Lower lobe of right lung (tissue), 2 donors: ENCODE results near the gene FAM184B. TPM values are rescaled to one million over a fixed set of nuclear protein-coding genes. Genes with fewer than 3 reads are reported as not detected.

Source experiments
- ATAC-seq, 2 donors: fragments of 200-7000 bp; cut with Tn5 transposase; one replicate each; pipeline ENCODE4 v1.9.1; 2020 to 2022; ENCODE audit warnings: mild to moderate bottlenecking in 2 of 2, moderate library complexity in 2 of 2
- DNase-seq: peaks from one replicate; pipeline ENCODE4 v3.0.0-alpha.2; 2020
- H3K27ac ChIP-seq: fragments of 200-600 bp; one replicate; pipeline ENCODE4 v1.8.0; 2022
- H3K27me3 ChIP-seq: fragments of 200-600 bp; one replicate; pipeline ENCODE4 v1.8.0; 2022; ENCODE audit warnings: low read depth
- H3K36me3 ChIP-seq: fragments of 200-600 bp; one replicate; pipeline ENCODE4 v1.8.0; 2022; ENCODE audit warnings: mild to moderate bottlenecking
- H3K4me1 ChIP-seq: fragments of 200-600 bp; one replicate; pipeline ENCODE4 v1.8.0; 2022
- H3K4me3 ChIP-seq: fragments of 200-600 bp; one replicate; pipeline ENCODE4 v1.8.0; 2022; ENCODE audit warnings: mild to moderate bottlenecking
- H3K9me3 ChIP-seq: fragments of 200-600 bp; one replicate; pipeline ENCODE4 v1.8.0; 2022
- CTCF ChIP-seq: fragments of 200-600 bp; IDR thresholded peaks from one replicate; pipeline ENCODE4 v1.8.0; 2022; ENCODE audit warnings: antibody characterized with exemption, mild to moderate bottlenecking
- intact Hi-C: fragments of 100-400 bp; cut with DNase I; formaldehyde crosslinking; loops from one replicate; pipeline ENCODE4 v1.11.0; 2022
- total RNA-seq: library from RNA; stranded (reverse); fragmentation: NEBNext Ultra II Directional; extraction: Animal tissue kit (Norgen Biotek cat#: 25700); gene quantifications from one replicate; pipeline ENCODE4 v1.2.1, GENCODE V29; 2021
- donor health status: DM: no; HTN: yes; CAD: no; lungs with severe emphysema.

Gene FAM184B
- total RNA-seq, 1 donor from 2014 or later, result 0.24 TPM

- H3K27ac ChIP-seq, result no peak overlapping the region
- no peaks in the 10 kb centered on the region for H3K27me3 ChIP-seq
- TF ChIP-seq CTCF, result no peak
- DNase-seq (no peak), ATAC-seq (no peak)
- no peaks in the 10 kb centered on the region for H3K4me1 ChIP-seq
- no peaks in the 10 kb centered on the region for H3K9me3 ChIP-seq
- no peak overlapping the region for H3K4me3 ChIP-seq
- intact Hi-C loops, result no loop called here
- H3K36me3 ChIP-seq, result no peaks in the 10 kb centered on the region
Observed at GRCh38 chr4:17740702-17741101, 40.7 kb downstream of the FAM184B start.

- no peak for TF ChIP-seq CTCF
- ATAC-seq, result no peak
- intact Hi-C loops, result no loop called here
- Histone ChIP-seq H3K4me1 (no peaks in the 10 kb centered on the region), H3K9me3 (no peaks in the 10 kb centered on the region), H3K4me3 (no peak overlapping the region), H3K27me3 (no peaks in the 10 kb centered on the region), H3K36me3 (no peaks in the 10 kb centered on the region), H3K27ac (no peak overlapping the region)
- no peak for DNase-seq
Observed at GRCh38 chr4:17736484-17736883, 44.9 kb downstream of the FAM184B start.

GRCh38 chr4:17726911-17727310 is 54.5 kb downstream of the FAM184B start:
- no peaks in the 10 kb centered on the region for H3K27me3 ChIP-seq
- H3K9me3 ChIP-seq, result no peaks in the 10 kb centered on the region
- intact Hi-C loops, result no loop called here
- no peaks in the 10 kb centered on the region for H3K4me1 ChIP-seq
- ATAC-seq (no peak), DNase-seq (no peak)
- H3K27ac ChIP-seq, result no peak overlapping the region
- H3K4me3 ChIP-seq, result no peak overlapping the region
- TF ChIP-seq CTCF, result no peak
- no peaks in the 10 kb centered on the region for H3K36me3 ChIP-seq

GRCh38 chr4:17723648-17724047 is 57.8 kb downstream of the FAM184B start:
- no peak for DNase-seq
- no peaks in the 10 kb centered on the region for H3K36me3 ChIP-seq
- no peak for ATAC-seq
- no peak for TF ChIP-seq CTCF
- intact Hi-C loops, result no loop called here
- H3K27ac ChIP-seq, result no peak overlapping the region
- H3K9me3 ChIP-seq, result no peaks in the 10 kb centered on the region
- H3K27me3 ChIP-seq, result no peaks in the 10 kb centered on the region
- H3K4me3 ChIP-seq, result no peak overlapping the region
- no peaks in the 10 kb centered on the region for H3K4me1 ChIP-seq

GRCh38 chr4:17722356-17722700 is 59.1 kb downstream of the FAM184B start:
- intact Hi-C loops, result no loop called here
- DNase-seq, result no peak
- ATAC-seq, result no peak
- H3K27me3 ChIP-seq, result no peaks in the 10 kb centered on the region
- no peaks in the 10 kb centered on the region for H3K36me3 ChIP-seq
- no peak overlapping the region for H3K4me3 ChIP-seq
- no peak overlapping the region for H3K27ac ChIP-seq
- H3K4me1 ChIP-seq, result no peaks in the 10 kb centered on the region
- no peaks in the 10 kb centered on the region for H3K9me3 ChIP-seq
- no peak for TF ChIP-seq CTCF
